Activated CD8-positive, alpha-beta memory T cell treated with anti-CD3 and anti-CD28 coated beads for 36 hours (primary cell): Measurements from ENCODE around the gene BEAN1. TPM values are rescaled to one million over a fixed set of nuclear protein-coding genes. Genes with fewer than 3 reads are reported as not detected.

Experiments
- CTCF ChIA-PET: fragments of 350-600 bp; sonication (Branson Sonifier 250); formaldehyde crosslinking; loops from one replicate; lab custom pipeline; 2021; ENCODE audit warnings: antibody characterized with exemption; lab: Charles Lee
- POLR2A ChIA-PET: fragments of 350-600 bp; sonication (Branson Sonifier 250); formaldehyde crosslinking; loops from one replicate; lab custom pipeline; 2021; ENCODE audit warnings: antibody characterized with exemption; lab: Charles Lee
- total RNA-seq, 2 experiments: library from RNA; stranded (reverse); gene quantifications; one replicate each; pipeline ENCODE4 v1.2.3, GENCODE V29; 2021

BEAN1 gene
- total RNA-seq, 2 experiments from 2014 or later = not detected

DNA sequence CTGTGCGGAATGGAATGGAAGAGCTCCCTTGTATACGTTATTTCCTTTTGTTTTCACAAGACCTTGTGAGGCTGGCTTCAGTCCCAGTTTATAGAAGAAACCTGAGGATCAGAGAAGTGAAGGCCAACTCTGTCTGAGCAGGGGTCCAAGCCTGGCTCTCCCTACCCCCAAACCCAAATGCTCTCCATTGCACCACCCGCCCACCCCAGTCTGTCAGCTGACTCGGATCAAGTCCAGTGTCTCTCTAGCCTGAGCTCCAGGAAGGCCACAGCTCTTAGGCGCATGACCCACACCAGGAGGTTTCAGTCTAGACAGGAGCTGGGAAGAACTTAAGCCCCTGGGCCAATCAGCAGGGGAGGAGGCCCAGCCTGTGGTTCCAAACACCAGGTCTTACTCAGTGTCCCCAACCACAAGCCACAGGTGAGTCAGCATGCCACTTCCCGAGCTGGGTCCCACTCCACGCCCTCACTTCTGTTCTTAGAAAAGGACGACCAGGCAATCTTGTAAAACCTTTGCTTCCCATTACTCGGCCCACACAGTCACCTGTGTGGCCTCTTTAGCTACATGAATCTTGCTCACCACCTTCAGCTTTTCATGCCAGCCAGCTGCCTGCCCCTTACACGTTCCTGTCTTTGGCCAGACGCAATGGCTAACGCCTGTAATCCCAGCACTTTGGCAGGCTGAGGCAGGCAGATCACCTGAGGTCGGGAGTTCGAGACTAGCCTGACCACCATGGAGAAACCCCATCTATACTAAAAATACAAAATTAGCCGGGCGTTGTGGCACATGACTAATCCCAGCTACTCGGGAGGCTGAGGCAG, 95.1 kb downstream of the BEAN1 start:
- ChIA-PET CTCF (interaction anchor here (0.8 to 5.1 kb wide), 8 partner anchors 10 to 115 kb away, joined by 4 to 32 read pairs (median 8); partner anchors contain the start of genes CKLF and CMTM3), POLR2A (interaction anchor here (0.6 to 2.1 kb wide), 9 partner anchors 30 to 1477 kb away, joined by 3 to 14 read pairs (median 3); partner anchors contain the start of genes CKLF and CMTM3)

DNA sequence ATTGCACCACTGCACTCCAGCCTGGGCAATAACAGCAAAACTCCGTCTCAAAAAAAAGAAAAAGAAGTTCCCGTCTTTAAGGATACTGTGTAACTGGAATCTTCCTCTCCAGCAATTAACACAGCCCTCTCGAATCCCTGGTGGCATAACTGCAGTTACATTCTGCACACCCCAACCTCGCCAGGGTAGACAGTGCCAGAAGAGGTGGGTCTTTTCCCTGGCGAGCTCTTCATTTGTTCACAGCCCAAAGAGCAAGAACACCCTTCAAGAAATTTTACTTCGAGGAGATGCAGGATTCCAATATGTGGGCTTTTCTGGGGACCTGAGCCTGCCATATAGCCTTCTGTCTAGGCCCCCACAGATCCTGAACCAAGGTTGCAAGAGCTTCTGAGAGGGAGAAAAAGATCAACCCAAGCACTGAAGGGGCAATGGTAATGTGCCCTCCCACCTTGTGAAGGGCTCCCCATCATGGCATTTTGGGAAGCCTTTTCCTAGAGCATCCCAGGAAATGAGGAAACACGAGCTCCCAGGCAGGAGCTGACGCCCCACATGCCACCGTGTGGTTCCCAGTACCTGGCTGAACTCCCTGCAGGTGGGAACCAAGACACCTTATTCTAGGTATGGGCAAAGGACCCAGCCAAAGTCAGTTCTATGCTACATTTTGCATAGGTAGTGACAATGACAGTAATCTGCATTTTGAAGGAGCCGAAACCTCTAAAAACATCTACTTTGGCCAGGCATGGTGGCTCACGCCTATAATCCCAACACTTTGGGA, 95.9 kb downstream of the BEAN1 start:
- CTCF ChIA-PET = interaction anchor here (1.1 to 5.1 kb wide), 8 partner anchors 11 to 81 kb away, joined by 3 to 32 read pairs (median 6); partner anchors contain the start of gene CMTM3
- POLR2A ChIA-PET = interaction anchor here (0.6 to 2.1 kb wide), 7 partner anchors 29 to 1476 kb away, joined by 3 to 14 read pairs (median 4); partner anchors contain the start of genes CKLF and CMTM3

DNA sequence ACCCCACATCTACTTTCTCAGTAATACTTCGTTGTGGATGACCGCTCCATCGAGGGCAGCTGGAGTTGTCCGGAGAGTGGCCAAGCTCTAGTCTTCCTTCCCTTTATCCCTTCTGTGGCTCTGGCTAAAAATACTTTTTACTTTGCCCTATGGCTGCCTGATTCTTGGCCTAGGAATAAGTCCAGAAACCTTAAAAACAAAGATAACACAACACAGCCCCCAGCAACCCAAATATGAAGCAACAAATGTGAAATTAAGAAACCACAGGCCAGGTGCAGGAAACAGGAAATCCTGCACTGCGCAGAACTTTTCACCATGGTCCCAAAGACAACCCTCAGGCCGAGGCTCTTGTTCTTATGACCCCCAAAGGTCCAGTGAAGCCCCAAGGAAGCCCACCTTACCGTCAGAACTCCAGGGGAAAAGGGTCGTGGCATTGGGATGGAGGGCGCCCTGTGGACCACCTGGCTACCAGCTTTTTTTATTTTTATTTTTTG, 96.8 kb downstream of the BEAN1 start:
- ChIA-PET POLR2A (interaction anchor here (0.6 kb wide), 1 partner anchor 33 kb away, joined by 3 read pairs; no protein-coding TSS in a partner anchor), CTCF (interaction anchor here (1.0 to 5.1 kb wide), 4 partner anchors 8 to 66 kb away, joined by 3 to 32 read pairs (median 4); no protein-coding TSS in a partner anchor)

DNA sequence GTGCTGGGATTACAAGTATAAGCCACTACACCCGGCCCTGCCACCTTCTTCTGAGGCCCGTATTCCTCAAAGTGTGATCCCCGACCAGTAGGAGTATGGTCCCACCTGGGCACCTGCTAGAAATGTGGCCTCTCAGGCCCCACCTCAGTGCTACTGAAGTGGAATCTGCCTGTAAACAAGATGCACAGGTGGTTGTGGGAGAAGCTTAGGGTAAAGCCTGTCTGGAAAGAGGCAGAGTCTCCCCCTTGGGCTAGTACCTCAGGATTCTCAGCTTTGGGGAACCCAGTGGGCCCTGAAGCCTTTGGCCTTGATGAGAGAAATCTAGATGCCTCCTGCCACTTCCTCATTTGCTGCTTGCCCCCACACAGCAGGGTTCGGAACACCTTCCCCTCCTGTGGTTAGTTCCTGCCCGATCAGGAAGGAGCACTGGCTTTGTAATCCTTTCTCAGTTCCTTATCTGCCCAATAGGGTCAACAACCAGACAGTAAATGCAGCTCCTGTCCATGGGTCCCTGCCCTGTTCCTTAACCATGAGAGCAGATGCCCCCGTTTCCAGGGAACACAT, 97.6 kb downstream of the BEAN1 start:
- CTCF ChIA-PET = interaction anchor here (1.0 to 5.1 kb wide), 3 partner anchors 9 to 65 kb away, joined by 3 to 32 read pairs (median 4); no protein-coding TSS in a partner anchor
- POLR2A ChIA-PET = no interaction called here

DNA sequence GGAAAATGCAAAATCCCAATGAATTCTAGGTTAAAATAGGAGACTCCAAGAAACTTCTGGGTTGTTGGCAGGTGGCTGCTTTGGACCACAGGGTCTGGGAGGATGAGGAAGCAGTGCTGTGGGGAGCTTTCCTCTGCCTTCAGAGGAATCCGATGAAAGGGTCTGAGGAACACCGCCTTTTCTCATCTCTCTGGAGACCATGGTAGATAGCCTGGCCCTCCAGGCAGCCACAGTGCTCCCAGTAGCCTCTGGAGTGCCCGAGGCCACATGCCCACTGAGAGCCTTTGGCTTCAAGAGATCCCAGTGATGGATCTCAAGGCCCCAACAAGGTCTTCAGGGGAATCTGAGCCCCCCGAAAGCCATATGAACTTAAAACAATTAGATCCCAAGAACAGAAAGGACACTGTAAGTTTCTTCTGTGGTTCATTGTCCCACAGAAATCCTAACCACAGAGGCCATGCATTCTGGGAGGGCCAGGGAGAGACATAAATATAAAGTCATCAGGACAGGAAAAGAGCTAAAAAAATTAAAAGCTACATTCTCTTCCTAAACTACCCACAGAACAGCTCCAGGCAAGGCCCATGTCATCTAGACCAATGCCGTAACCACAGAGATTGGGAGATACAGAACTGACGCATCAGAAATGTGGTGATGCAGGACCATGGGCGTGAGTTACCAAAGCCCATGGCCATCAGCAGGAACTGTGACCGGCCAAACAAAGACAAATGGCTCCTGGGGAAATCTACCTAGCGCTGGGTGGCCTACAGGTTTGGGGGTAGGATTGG, 98.5 kb downstream of the BEAN1 start:
- ChIA-PET CTCF (interaction anchor here (5.1 kb wide), 1 partner anchor 38 kb away, joined by 32 read pairs; no protein-coding TSS in a partner anchor), POLR2A (no interaction called here)

DNA sequence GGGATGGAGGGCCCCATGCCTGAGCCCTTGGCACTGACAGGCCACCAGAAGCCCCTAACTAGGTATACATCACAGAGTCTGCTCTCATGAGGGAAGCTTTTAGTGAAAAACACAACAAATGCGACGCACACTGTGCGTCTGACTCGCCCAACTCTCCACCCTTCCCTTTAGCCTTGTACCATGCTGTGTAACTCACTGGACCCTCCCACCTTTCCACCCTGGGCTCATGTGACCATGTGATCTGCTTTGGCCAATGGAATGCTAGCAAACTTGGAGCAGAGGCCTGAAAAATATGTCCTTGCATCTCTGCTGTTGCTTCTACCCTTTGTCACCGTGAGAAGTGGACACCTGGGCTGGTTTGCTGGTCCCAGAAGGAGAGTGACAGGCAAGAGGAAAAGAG, 101.2 kb downstream of the BEAN1 start:
- ChIA-PET POLR2A (no interaction called here), CTCF (no interaction called here)

DNA sequence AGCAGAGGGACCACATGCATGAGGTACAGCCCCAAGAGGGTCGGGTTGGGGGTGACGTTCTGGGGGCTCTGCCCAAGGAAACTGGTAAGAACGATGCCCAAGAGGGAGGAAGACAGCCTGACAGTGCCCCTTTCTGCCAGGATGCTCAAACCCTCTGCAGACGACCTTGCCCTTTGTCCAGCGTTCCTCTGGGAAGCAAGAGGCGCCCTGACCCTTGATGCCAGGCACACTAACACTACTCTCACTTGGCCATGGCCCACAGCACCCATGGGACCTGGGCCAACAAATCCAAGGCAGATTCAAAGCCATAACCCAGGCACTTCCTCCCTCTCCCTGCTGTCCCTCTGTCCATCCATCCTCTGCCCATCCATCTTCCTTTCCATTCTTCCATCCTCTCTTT, 102.4 kb downstream of the BEAN1 start:
- POLR2A ChIA-PET = interaction anchor here (0.6 kb wide), 1 partner anchor 21 kb away, joined by 4 read pairs; no protein-coding TSS in a partner anchor
- CTCF ChIA-PET = interaction anchor here (0.9 to 1.2 kb wide), 2 partner anchors 14 to 60 kb away, joined by 3 to 4 read pairs; no protein-coding TSS in a partner anchor

Other genes with a start within 250 kb of the BEAN1 start
- not detected for gene CDH5, start 60.6 kb upstream of the BEAN1 start, total RNA-seq
- gene TK2, start 122.8 kb downstream of the BEAN1 start, total RNA-seq = 1 to 10 TPM; 4.4 to 4.6 TPM
- 100 to 1,000 TPM; 134 to 148 TPM for gene CKLF, start 125.3 kb downstream of the BEAN1 start, total RNA-seq
- 1 to 10 TPM; 8.1 to 8.8 TPM for gene CMTM1, start 139.1 kb downstream of the BEAN1 start, total RNA-seq
- gene CMTM2, start 152.2 kb downstream of the BEAN1 start, total RNA-seq = under 1 TPM; 0.17 to 0.36 TPM
- gene CMTM3, start 177.4 kb downstream of the BEAN1 start, total RNA-seq = 10 to 100 TPM; 66.8 to 67.4 TPM